Measurements from ENCODE around the gene TBL3.

Gene TBL3

GRCh38 chr16:1981398-1981836, 9.6 kb downstream of the TBL3 start, which contains the start of gene NOXO1:
Gene NOXO1 (minus strand): TSS chr16:1981469. CDS start chr16:1981179, 290 bp downstream.
- no peaks in the 10 kb centered on the region for H3K9me3 ChIP-seq (ENCODE audit: control insufficient read depth, insufficient read depth, low read length)
- H3K27me3 ChIP-seq (ENCODE audit: control insufficient read depth, insufficient read depth, low read length) = peaks cover 38% of the 10 kb centered on the region
- H3K9ac ChIP-seq (ENCODE audit: low read depth, low read length) = no peak within 1 kb of the TSS
- peaks cover 30% of the 10 kb centered on the region for H3K36me3 ChIP-seq (ENCODE audit: control insufficient read depth, insufficient read depth, low read length)
- peaks cover 6% of the 10 kb centered on the region for H3K4me1 ChIP-seq (ENCODE audit: control insufficient read depth, insufficient read depth, low read length)
- peak within 1 kb of the TSS; percentile 54 for H3K4me3 ChIP-seq (ENCODE audit: low read depth, low read length)

GRCh38 chr16:1982013-1982433, 10.2 kb downstream of the TBL3 start:
- H3K9ac ChIP-seq (ENCODE audit: low read depth, low read length) = no peak overlapping the region
- peaks cover 6% of the 10 kb centered on the region for H3K4me1 ChIP-seq (ENCODE audit: control insufficient read depth, insufficient read depth, low read length)
- H3K27me3 ChIP-seq (ENCODE audit: control insufficient read depth, insufficient read depth, low read length) = peaks cover 38% of the 10 kb centered on the region
- peaks cover 27% of the 10 kb centered on the region for H3K36me3 ChIP-seq (ENCODE audit: control insufficient read depth, insufficient read depth, low read length)
- H3K9me3 ChIP-seq (ENCODE audit: control insufficient read depth, insufficient read depth, low read length) = no peaks in the 10 kb centered on the region
- H3K4me3 ChIP-seq (ENCODE audit: low read depth, low read length) = no peak overlapping the region

- H3K36me3 ChIP-seq (ENCODE audit: control insufficient read depth, insufficient read depth, low read length) = peaks cover 19% of the 10 kb centered on the region
- no peaks in the 10 kb centered on the region for H3K9me3 ChIP-seq (ENCODE audit: control insufficient read depth, insufficient read depth, low read length)
- H3K27me3 ChIP-seq (ENCODE audit: control insufficient read depth, insufficient read depth, low read length) = peaks cover 40% of the 10 kb centered on the region
- peak overlapping the region; percentile 66 for H3K4me3 ChIP-seq (ENCODE audit: low read depth, low read length)
- no peak overlapping the region for H3K9ac ChIP-seq (ENCODE audit: low read depth, low read length)
- H3K4me1 ChIP-seq (ENCODE audit: control insufficient read depth, insufficient read depth, low read length) = peaks cover 6% of the 10 kb centered on the region
These were observed 11.2 kb downstream of the TBL3 start for GRCh38 chr16:1982991-1983543.

- peak within 1 kb of the TSS; percentile 79 for H3K9ac ChIP-seq (ENCODE audit: low read depth, low read length)
- H3K4me3 ChIP-seq (ENCODE audit: low read depth, low read length) = peak within 1 kb of the TSS; percentile 76
- H3K9me3 ChIP-seq (ENCODE audit: control insufficient read depth, insufficient read depth, low read length) = no peaks in the 10 kb centered on the region
- H3K36me3 ChIP-seq (ENCODE audit: control insufficient read depth, insufficient read depth, low read length) = peaks cover 16% of the 10 kb centered on the region
- peaks cover 45% of the 10 kb centered on the region for H3K27me3 ChIP-seq (ENCODE audit: control insufficient read depth, insufficient read depth, low read length)
- peaks cover 6% of the 10 kb centered on the region for H3K4me1 ChIP-seq (ENCODE audit: control insufficient read depth, insufficient read depth, low read length)
These were observed 11.9 kb downstream of the TBL3 start, which contains the start of gene GFER for GRCh38 chr16:1983544-1984346. Gene GFER (plus strand): TSS chr16:1984193. CDS start chr16:1984219, 26 bp downstream.

- H3K9me3 ChIP-seq (ENCODE audit: control insufficient read depth, insufficient read depth, low read length) = no peaks in the 10 kb centered on the region
- H3K27me3 ChIP-seq (ENCODE audit: control insufficient read depth, insufficient read depth, low read length) = peaks cover 52% of the 10 kb centered on the region
- peak overlapping the region; percentile 76 for H3K4me3 ChIP-seq (ENCODE audit: low read depth, low read length)
- H3K9ac ChIP-seq (ENCODE audit: low read depth, low read length) = peak overlapping the region; percentile 79
- H3K36me3 ChIP-seq (ENCODE audit: control insufficient read depth, insufficient read depth, low read length) = peaks cover 16% of the 10 kb centered on the region
- peaks cover 6% of the 10 kb centered on the region for H3K4me1 ChIP-seq (ENCODE audit: control insufficient read depth, insufficient read depth, low read length)
These were observed 12.7 kb downstream of the TBL3 start for GRCh38 chr16:1984347-1985225.

- Histone ChIP-seq H3K27me3 (ENCODE audit: control insufficient read depth, insufficient read depth, low read length) (peaks cover 42% of the 10 kb centered on the region), H3K36me3 (ENCODE audit: control insufficient read depth, insufficient read depth, low read length) (peaks cover 16% of the 10 kb centered on the region), H3K4me3 (ENCODE audit: low read depth, low read length) (peak overlapping the region; percentile 76), H3K9me3 (ENCODE audit: control insufficient read depth, insufficient read depth, low read length) (no peaks in the 10 kb centered on the region), H3K9ac (ENCODE audit: low read depth, low read length) (no peak overlapping the region), H3K4me1 (ENCODE audit: control insufficient read depth, insufficient read depth, low read length) (peaks cover 6% of the 10 kb centered on the region)
These were observed 13.8 kb downstream of the TBL3 start for GRCh38 chr16:1985466-1986150.

- no peak overlapping the region for H3K9ac ChIP-seq (ENCODE audit: low read depth, low read length)
- no peak overlapping the region for H3K4me3 ChIP-seq (ENCODE audit: low read depth, low read length)
- peaks cover 35% of the 10 kb centered on the region for H3K27me3 ChIP-seq (ENCODE audit: control insufficient read depth, insufficient read depth, low read length)
- no peaks in the 10 kb centered on the region for H3K9me3 ChIP-seq (ENCODE audit: control insufficient read depth, insufficient read depth, low read length)
- peaks cover 16% of the 10 kb centered on the region for H3K36me3 ChIP-seq (ENCODE audit: control insufficient read depth, insufficient read depth, low read length)
- peaks cover 6% of the 10 kb centered on the region for H3K4me1 ChIP-seq (ENCODE audit: control insufficient read depth, insufficient read depth, low read length)
These were observed 15.3 kb downstream of the TBL3 start for GRCh38 chr16:1987198-1987597.

- Histone ChIP-seq H3K9ac (ENCODE audit: low read depth, low read length) (peak within 1 kb of the TSS; percentile 60), H3K36me3 (ENCODE audit: control insufficient read depth, insufficient read depth, low read length) (peaks cover 16% of the 10 kb centered on the region), H3K4me1 (ENCODE audit: control insufficient read depth, insufficient read depth, low read length) (peaks cover 2% of the 10 kb centered on the region), H3K27me3 (ENCODE audit: control insufficient read depth, insufficient read depth, low read length) (peaks cover 24% of the 10 kb centered on the region), H3K9me3 (ENCODE audit: control insufficient read depth, insufficient read depth, low read length) (no peaks in the 10 kb centered on the region), H3K4me3 (ENCODE audit: low read depth, low read length) (peak within 1 kb of the TSS; percentile 75)
These were observed 17.6 kb downstream of the TBL3 start, which contains the start of gene SYNGR3 for GRCh38 chr16:1989209-1990100. Gene SYNGR3 (plus strand): TSS chr16:1989970. CDS start chr16:1990103, 133 bp downstream.

GRCh38 chr16:1990101-1990350, 18.2 kb downstream of the TBL3 start:
- Histone ChIP-seq H3K27me3 (ENCODE audit: control insufficient read depth, insufficient read depth, low read length) (peaks cover 24% of the 10 kb centered on the region), H3K4me1 (ENCODE audit: control insufficient read depth, insufficient read depth, low read length) (peaks cover under 1% of the 10 kb centered on the region), H3K9ac (ENCODE audit: low read depth, low read length) (no peak overlapping the region), H3K4me3 (ENCODE audit: low read depth, low read length) (peak overlapping the region; percentile 32), H3K36me3 (ENCODE audit: control insufficient read depth, insufficient read depth, low read length) (peaks cover 16% of the 10 kb centered on the region), H3K9me3 (ENCODE audit: control insufficient read depth, insufficient read depth, low read length) (no peaks in the 10 kb centered on the region)

- H3K4me3 ChIP-seq (ENCODE audit: low read depth, low read length) = peak overlapping the region; percentile 73
- no peaks in the 10 kb centered on the region for H3K4me1 ChIP-seq (ENCODE audit: control insufficient read depth, insufficient read depth, low read length)
- H3K36me3 ChIP-seq (ENCODE audit: control insufficient read depth, insufficient read depth, low read length) = peaks cover 12% of the 10 kb centered on the region
- no peaks in the 10 kb centered on the region for H3K9me3 ChIP-seq (ENCODE audit: control insufficient read depth, insufficient read depth, low read length)
- H3K9ac ChIP-seq (ENCODE audit: low read depth, low read length) = peak overlapping the region; percentile 60
- H3K27me3 ChIP-seq (ENCODE audit: control insufficient read depth, insufficient read depth, low read length) = peaks cover 24% of the 10 kb centered on the region
These were observed 18.7 kb downstream of the TBL3 start for GRCh38 chr16:1990351-1991134.

All from iPS-15b (cell line).